A549 (cell line): ENCODE results near the gene CDC16. TPM values are rescaled to one million over a fixed set of nuclear protein-coding genes. Genes with fewer than 3 reads are reported as not detected.
A peak's percentile ranks its signal among the peaks of the same experiment; 100 is the strongest.

ENCODE experiments used
- ATAC-seq, 2 experiments: fragments of 200-7000 bp in 1 of 2; fragments of >200 bp in 1 of 2; cut with Nextera tagmentation in 1 of 2; cut with Tn5 transposase in 1 of 2; 3 replicates each; pipeline versions ENCODE4 v1.8.0 to v1.9.1; 2018 to 2020; ENCODE audit warnings: mild to moderate bottlenecking in 1 of 2, moderate library complexity in 1 of 2
- CTCF ChIA-PET: fragments of 300-600 bp; sonication (Branson Sonifier 250); formaldehyde crosslinking; extraction: SDS; loops from one replicate; lab custom pipeline; 2021; ENCODE audit warnings: antibody characterized with exemption, inconsistent platforms; lab: Yijun Ruan, JAX
- POLR2A ChIA-PET: fragments of 350-600 bp; formaldehyde crosslinking; extraction: SDS; loops from one replicate; lab custom pipeline; 2021; ENCODE audit warnings: antibody characterized with exemption, inconsistent platforms; lab: Yijun Ruan, JAX
- DNase-seq, 2 experiments: peaks; one replicate each; pipeline versions ENCODE4 v3.0.0 to v3.0.0-alpha.2; 2011 to 2016; ENCODE audit warnings: low read depth in 1 of 2, low spot score in 1 of 2
- FAIRE-seq: peaks from 2 replicates; lab custom pipeline; 2011; peaks lifted over from hg19 to GRCh38; lab: Jason Lieb, UNC
- H3K27ac ChIP-seq, 2 experiments: fragments of >200 bp; sonication (Bioruptor Twin); formaldehyde crosslinking; 3 replicates each; pipeline ENCODE4 v1.5.1; 2016 to 2017
- H3K4me1 ChIP-seq: fragments of >200 bp; sonication (Bioruptor Twin); formaldehyde crosslinking; 3 replicates; pipeline ENCODE4 v1.6.1; 2016
- H3K4me2 ChIP-seq: fragments of >200 bp; sonication (Bioruptor Twin); formaldehyde crosslinking; 3 replicates; pipeline ENCODE4 v1.6.1; 2016
- H3K4me3 ChIP-seq: fragments of >200 bp; sonication (Bioruptor Twin); formaldehyde crosslinking; 3 replicates; pipeline ENCODE4 v1.5.1; 2016
- H3K9me3 ChIP-seq: fragments of >200 bp; sonication (Bioruptor Twin); formaldehyde crosslinking; 3 replicates; pipeline ENCODE4 v1.6.1; 2016
- BHLHE40 ChIP-seq: IDR thresholded peaks from 2 replicates; pipeline ENCODE4 v1.6.1; 2012; ENCODE audit warnings: low read depth, low read length, inconsistent platforms
- CBX8 ChIP-seq: fragments of 200-600 bp; sonication (generic); IDR thresholded peaks from 2 replicates; pipeline ENCODE4 v1.6.1; 2016
- CHD2 ChIP-seq: fragments of 150-350 bp; IDR thresholded peaks from 2 replicates; pipeline ENCODE4 v1.6.1; 2014; ENCODE audit warnings: low read length; ENCODE audit not compliant: partially characterized antibody
- EP300 ChIP-seq, 2 experiments: fragments of >200 bp; sonication (Bioruptor Twin); formaldehyde crosslinking; IDR thresholded peaks; 2 replicates in 1 of 2; 3 replicates in 1 of 2; pipeline ENCODE4 v1.6.1; 2016 to 2017
- GATA3 ChIP-seq: IDR thresholded peaks from 2 replicates; pipeline ENCODE4 v1.6.1; 2012; ENCODE audit warnings: borderline replicate concordance
- HDAC2 ChIP-seq: fragments of 200-600 bp; sonication (generic); IDR thresholded peaks from 2 replicates; pipeline ENCODE4 v1.6.1; 2016
- HOXA7 ChIP-seq: fragments of 250-450 bp; sonication (Bioruptor Pico); IDR thresholded peaks from 2 replicates; pipeline ENCODE4 v1.5.0; 2020; ENCODE audit warnings: mild to moderate bottlenecking, moderate library complexity
- HOXB13 ChIP-seq: fragments of 250-450 bp; sonication (Bioruptor Pico); IDR thresholded peaks from 2 replicates; pipeline ENCODE4 v1.5.0; 2020; ENCODE audit warnings: low read depth, mild to moderate bottlenecking, moderate library complexity
- MAFK ChIP-seq: fragments of 450-650 bp; IDR thresholded peaks from 2 replicates; pipeline ENCODE4 v1.6.1; 2014; ENCODE audit not compliant: partially characterized antibody
- MAZ ChIP-seq: fragments of 150-350 bp; IDR thresholded peaks from 2 replicates; pipeline ENCODE4 v1.6.1; 2014; ENCODE audit warnings: antibody characterized with exemption, low read depth, low read length, borderline replicate concordance
- NPAS2 ChIP-seq: fragments of 250-450 bp; sonication (Bioruptor Pico); IDR thresholded peaks from 2 replicates; pipeline ENCODE4 v1.8.0; 2022; ENCODE audit warnings: mild to moderate bottlenecking, moderate library complexity, borderline replicate concordance
- POLR2AphosphoS2 ChIP-seq: conservative IDR thresholded peaks from 2 replicates; pipeline ENCODE4 v1.6.1; 2012; ENCODE audit warnings: low read length, improper control_type of control experiment, inconsistent platforms
- RFX5 ChIP-seq: fragments of 450-650 bp; IDR thresholded peaks from 2 replicates; pipeline ENCODE4 v1.7.1; 2014; ENCODE audit warnings: antibody characterized with exemption, mild to moderate bottlenecking, moderate library complexity
- RNF2 ChIP-seq: fragments of 200-600 bp; sonication (generic); IDR thresholded peaks from 2 replicates; pipeline ENCODE4 v1.6.1; 2016; ENCODE audit warnings: low read depth, mild to moderate bottlenecking, antibody characterized with exemption, moderate library complexity, borderline replicate concordance
- WGBS: methylation state at CpG from one replicate; pipeline ENCODE4 v1.1.6; 2017; ENCODE audit errors: missing lambda C conversion rate; 5-methylcytosine and 5-hydroxymethylcytosine counted together
- polyA plus RNA-seq, 4 experiments: library from polyadenylated mRNA; depleted of rRNA in 3 of 4; stranded (reverse); fragments of >200 nt; fragmentation: RNase III in 1 of 4; extraction: RNeasy Plus Mini Kit Qiagen cat#74134 plus additional on column Dnase treatment in 1 of 4; gene quantifications; 2 replicates in 3 of 4; 3 replicates in 1 of 4; pipeline ENCODE4 v1.2.3, GENCODE V29; 2011 to 2017
- TF ChIP-seq, protein P1 (sequence below): fragments of 150-350 bp; IDR thresholded peaks from 2 replicates; pipeline ENCODE4 v1.6.1; 2014; ENCODE audit warnings: low read depth, mild to moderate bottlenecking, low read length
- TF ChIP-seq, protein P2 (sequence below): IDR thresholded peaks from 2 replicates; pipeline ENCODE4 v1.6.1; 2012; ENCODE audit warnings: low read depth, borderline replicate concordance
- TF ChIP-seq, protein P3 (sequence below): IDR thresholded peaks from 2 replicates; pipeline ENCODE4 v1.6.1; 2012
- TF ChIP-seq, protein P4 (sequence below): fragments of >200 bp; sonication (Bioruptor Twin); formaldehyde crosslinking; IDR thresholded peaks from 2 replicates; pipeline ENCODE4 v1.6.1; 2016

Gene CDC16
- polyA plus RNA-seq, 2 of the 4 experiments (the other 2 are of a cell fraction): 42.4 to 85.0 TPM

DNA sequence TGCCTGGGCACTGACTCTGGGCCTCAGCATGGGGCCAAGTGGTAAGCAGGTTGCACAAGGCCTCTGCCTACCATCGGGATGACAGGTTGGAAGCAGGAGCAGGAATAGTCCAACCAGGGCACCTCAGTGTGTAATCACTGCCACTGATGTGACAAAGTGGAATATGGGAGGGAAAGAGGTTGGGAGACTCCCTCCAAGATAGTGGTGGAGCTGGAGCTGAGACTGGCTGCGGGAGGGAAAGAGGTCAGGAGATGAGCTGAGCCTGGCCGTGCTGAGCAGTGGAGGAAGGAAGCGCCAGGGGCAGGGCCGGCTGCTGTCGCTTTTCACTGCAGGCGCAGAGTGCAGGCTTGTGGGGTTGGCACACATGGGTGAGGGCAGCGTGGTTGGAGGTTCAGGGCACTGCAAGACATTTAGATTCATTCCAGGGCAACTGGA is 53.5 kb downstream of the CDC16 start (continued):
- TF ChIP-seq POLR2AphosphoS2 (no peak), CBX8 (no peak), CHD2 (no peak), HOXB13 (CRISPR knock-in tag) (no peak)
- TF ChIP-seq, protein P1, sequence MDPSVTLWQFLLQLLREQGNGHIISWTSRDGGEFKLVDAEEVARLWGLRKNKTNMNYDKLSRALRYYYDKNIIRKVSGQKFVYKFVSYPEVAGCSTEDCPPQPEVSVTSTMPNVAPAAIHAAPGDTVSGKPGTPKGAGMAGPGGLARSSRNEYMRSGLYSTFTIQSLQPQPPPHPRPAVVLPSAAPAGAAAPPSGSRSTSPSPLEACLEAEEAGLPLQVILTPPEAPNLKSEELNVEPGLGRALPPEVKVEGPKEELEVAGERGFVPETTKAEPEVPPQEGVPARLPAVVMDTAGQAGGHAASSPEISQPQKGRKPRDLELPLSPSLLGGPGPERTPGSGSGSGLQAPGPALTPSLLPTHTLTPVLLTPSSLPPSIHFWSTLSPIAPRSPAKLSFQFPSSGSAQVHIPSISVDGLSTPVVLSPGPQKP: no peak

DNA sequence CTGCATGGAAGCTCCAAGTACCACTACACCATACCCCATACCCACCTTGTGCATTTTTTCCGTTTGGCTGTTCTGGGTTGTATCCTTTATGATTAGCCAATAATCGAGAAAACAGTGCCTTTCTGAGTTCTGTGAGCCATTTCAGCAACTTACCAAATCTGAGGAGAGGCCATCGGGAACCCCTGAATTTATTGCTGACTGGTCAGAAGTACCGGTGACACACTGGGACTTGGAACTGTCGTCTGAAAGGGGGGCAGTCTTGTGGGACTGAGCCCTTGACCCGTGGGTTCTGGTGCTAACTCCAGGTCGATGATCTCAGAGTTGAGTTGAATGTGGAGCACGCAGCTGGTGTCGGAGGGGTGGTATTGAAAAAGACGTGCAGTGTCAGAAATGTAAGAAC is 61.8 kb downstream of the CDC16 start:
- no peaks in the 10 kb centered on the region for H3K9me3 ChIP-seq
- no peaks in the 10 kb centered on the region for H3K4me1 ChIP-seq
- H3K27ac ChIP-seq: no peak overlapping the region
- DNase-seq (no peak), ATAC-seq (no peak), FAIRE-seq (no peak)
- no peak overlapping the region for H3K4me2 ChIP-seq
- no peak overlapping the region for H3K4me3 ChIP-seq
- 89% methylated on average over 10 of the region's 10 CpGs for WGBS
- CTCF ChIA-PET: no interaction called here
- POLR2A ChIA-PET: no interaction called here
- peak; percentile 78 for TF ChIP-seq MAFK
- TF ChIP-seq EP300 (IDR thresholded peaks at IDR 0.05): no peak
- TF ChIP-seq, all 56 proteins: peak for 1

DNA sequence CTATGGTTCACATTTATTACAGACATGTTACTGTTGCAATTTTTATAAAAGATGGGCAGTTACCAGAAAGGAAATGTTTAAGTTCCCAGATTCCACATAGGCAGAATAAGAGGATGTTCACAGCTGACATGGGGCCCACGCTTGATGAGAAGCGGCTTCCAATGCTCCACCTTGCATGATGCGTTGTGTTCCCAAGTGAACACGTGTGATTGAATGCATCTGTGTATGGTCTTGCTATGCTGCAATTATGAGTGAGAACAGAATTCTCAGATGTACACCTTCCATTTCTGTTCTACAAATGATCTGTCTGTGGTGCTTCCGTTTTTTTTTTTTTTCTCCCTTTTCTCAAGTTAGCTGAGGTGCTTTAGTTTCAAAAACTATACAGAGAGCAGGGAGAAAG is 62.2 kb downstream of the CDC16 start:
- no peaks in the 10 kb centered on the region for H3K9me3 ChIP-seq
- FAIRE-seq (no peak), DNase-seq (no peak)
- 91% methylated on average over 5 of the region's 5 CpGs for WGBS
- TF ChIP-seq BHLHE40 (no peak), HDAC2 (no peak), RNF2 (no peak), MAZ (no peak), HOXA7 (CRISPR knock-in tag) (no peak), EP300 (IDR thresholded peaks at IDR 0.05) (no peak)
- TF ChIP-seq, protein P2, sequence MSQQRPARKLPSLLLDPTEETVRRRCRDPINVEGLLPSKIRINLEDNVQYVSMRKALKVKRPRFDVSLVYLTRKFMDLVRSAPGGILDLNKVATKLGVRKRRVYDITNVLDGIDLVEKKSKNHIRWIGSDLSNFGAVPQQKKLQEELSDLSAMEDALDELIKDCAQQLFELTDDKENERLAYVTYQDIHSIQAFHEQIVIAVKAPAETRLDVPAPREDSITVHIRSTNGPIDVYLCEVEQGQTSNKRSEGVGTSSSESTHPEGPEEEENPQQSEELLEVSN: no peak
- TF ChIP-seq, protein P3, sequence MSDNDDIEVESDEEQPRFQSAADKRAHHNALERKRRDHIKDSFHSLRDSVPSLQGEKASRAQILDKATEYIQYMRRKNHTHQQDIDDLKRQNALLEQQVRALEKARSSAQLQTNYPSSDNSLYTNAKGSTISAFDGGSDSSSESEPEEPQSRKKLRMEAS: no peak
- TF ChIP-seq, all 56 proteins: peak for 0
- no peak overlapping the region for H3K27ac ChIP-seq
- no peak for ATAC-seq
- ChIA-PET POLR2A (no interaction called here), CTCF (no interaction called here)
- no peak overlapping the region for H3K4me3 ChIP-seq
- no peaks in the 10 kb centered on the region for H3K4me1 ChIP-seq
- no peak overlapping the region for H3K4me2 ChIP-seq

DNA sequence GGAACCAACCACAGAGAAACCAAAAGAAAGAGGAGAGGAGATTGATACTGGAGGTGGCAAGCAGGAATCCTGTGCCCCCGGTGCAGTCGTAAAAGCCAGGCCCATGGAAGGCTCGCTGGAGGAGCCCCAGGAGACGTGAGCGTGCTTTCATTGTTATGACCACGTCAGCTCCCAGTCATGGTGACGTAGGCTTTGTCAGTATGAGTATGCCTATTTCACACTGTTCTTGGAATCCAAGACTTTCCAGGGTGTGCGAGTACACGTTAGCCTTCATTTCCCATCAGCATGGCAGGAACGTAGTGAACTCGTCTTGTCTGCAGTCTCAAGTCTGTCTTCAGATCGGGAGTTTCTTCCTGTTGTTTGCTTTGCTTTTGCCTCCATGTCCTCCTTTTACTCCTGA is 64.2 kb downstream of the CDC16 start:
- H3K4me1 ChIP-seq: no peaks in the 10 kb centered on the region
- FAIRE-seq (no peak), ATAC-seq (no peak), DNase-seq (no peak)
- no peaks in the 10 kb centered on the region for H3K9me3 ChIP-seq
- H3K27ac ChIP-seq: no peak overlapping the region
- TF ChIP-seq, protein P4, sequence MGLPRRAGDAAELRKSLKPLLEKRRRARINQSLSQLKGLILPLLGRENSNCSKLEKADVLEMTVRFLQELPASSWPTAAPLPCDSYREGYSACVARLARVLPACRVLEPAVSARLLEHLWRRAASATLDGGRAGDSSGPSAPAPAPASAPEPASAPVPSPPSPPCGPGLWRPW: no peak
- no peak for TF ChIP-seq RFX5
- TF ChIP-seq, protein P1: no peak
- TF ChIP-seq, protein P3: no peak
- TF ChIP-seq NPAS2: no peak
- no peak for TF ChIP-seq GATA3
- no peak overlapping the region for H3K4me3 ChIP-seq
- POLR2A ChIA-PET: no interaction called here
- WGBS: 85% methylated on average over 12 of the region's 12 CpGs
- CTCF ChIA-PET: interaction anchor here (0.7 kb wide), 1 partner anchor 9 kb away, joined by 3 read pairs; no protein-coding TSS in a partner anchor
- H3K4me2 ChIP-seq: no peak overlapping the region
